ENCODE data around the gene NOD2. TPM values are rescaled to one million over a fixed set of nuclear protein-coding genes. Genes with fewer than 3 reads are reported as not detected.

The NOD2 gene
- total and polyA plus RNA-seq, 2 experiments from 2014 or later = not detected

DNA sequence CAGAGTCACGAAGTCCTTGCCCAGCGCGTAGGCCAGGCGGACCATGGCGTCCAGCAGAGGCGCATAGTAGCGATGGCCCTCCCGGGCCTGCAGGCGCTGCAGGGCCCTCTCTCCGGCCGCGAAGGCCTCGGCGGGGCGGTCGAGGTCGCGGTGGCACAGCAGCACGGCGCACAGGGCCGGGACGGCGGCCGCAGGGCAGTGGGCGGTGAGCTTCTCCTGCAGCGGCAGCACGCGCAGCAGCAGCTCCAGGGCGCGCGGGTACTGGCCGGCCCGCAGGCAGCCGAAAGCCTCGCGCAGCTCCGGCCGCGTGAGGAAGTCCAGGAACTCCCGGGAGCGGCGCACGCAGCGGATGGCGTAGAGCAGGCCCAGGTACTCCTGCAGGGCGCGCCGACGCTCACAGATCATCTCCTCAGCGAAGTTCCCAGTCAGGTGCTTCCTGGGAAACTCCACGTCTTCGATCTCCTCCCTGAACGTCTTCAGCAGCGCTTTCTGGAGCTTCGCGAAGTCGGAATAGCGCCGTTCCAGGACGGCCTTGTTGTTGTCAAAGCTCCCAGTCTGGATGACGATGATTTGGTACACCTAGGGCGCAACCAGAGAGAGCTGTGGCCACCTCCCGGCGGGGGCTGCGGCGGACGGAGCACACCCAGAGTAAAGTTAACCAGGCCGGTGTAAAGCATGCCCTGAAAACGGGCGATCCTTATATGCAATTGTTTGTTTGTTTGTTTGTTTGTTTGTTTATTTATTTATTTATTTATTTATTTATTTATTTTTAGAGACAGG lies 19.7 kb upstream of the NOD2 start:
- in situ Hi-C loops (cut with MboI) = no loop called here
- H3K9me3 ChIP-seq (ENCODE audit: low read depth) = no peaks in the 10 kb centered on the region
- no peak overlapping the region for H3K4me2 ChIP-seq (ENCODE audit: unreplicated experiment)
- H2AFZ ChIP-seq = no peak overlapping the region
- no peak overlapping the region for H3K4me3 ChIP-seq
- H3K4me1 ChIP-seq (ENCODE audit: insufficient read depth) = no peaks in the 10 kb centered on the region
- no peak overlapping the region for H3K27ac ChIP-seq
- no peaks in the 10 kb centered on the region for H3F3A ChIP-seq (ENCODE audit: insufficient read depth)
- no peaks in the 10 kb centered on the region for H3K9me2 ChIP-seq (ENCODE audit: insufficient read depth)
- H3K9ac ChIP-seq = no peak overlapping the region
- DNase-seq = no peak
- TF ChIP-seq EZH2phosphoT487 (IDR thresholded peaks at IDR 0.05; ENCODE audit: insufficient read depth, low read depth) (no peak), EZH2 (IDR thresholded peaks at IDR 0.05; ENCODE audit: insufficient read depth, poor library complexity, severe bottlenecking) (no peak)
- no peaks in the 10 kb centered on the region for H3K36me3 ChIP-seq (ENCODE audit: low read depth)
- no peaks in the 10 kb centered on the region for H3K79me2 ChIP-seq (ENCODE audit: insufficient read depth)
- H4K20me1 ChIP-seq (ENCODE audit: insufficient read depth) = no peaks in the 10 kb centered on the region
- no peaks in the 10 kb centered on the region for H3K27me3 ChIP-seq (replicated peaks; ENCODE audit: insufficient read depth)
- 67 to 69% methylated on average over 66 of the region's 70 CpGs for WGBS, 2 experiments (ENCODE audit: low coverage in 1 of 2, low lambda C conversion rate in 2 of 2, missing lambda C conversion rate in 2 of 2)

DNA sequence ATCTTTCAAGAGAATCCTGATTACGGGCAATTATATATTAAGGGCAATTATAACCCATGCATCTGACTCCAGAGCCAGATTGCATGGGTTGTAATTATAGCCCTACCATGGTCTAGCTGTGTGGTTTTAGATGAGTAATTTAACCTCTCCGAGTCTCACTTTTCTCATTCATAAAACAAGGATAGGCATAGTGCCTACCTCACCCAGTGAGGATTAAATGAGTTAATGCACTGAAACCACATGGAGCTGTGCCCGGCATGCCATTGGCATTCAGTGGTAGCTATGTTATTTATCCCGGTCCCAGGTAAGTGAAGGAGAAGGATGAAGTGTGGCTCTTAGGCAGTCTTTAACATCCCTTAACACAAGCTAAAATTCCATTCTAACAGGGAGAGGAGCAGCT lies 18.6 kb upstream of the NOD2 start:
- Histone ChIP-seq H3K79me2 (ENCODE audit: insufficient read depth) (no peaks in the 10 kb centered on the region), H3K4me1 (ENCODE audit: insufficient read depth) (no peaks in the 10 kb centered on the region), H3K36me3 (ENCODE audit: low read depth) (no peaks in the 10 kb centered on the region), H3K9ac (no peak overlapping the region), H3K4me3 (no peak overlapping the region), H3K9me2 (ENCODE audit: insufficient read depth) (no peaks in the 10 kb centered on the region), H3K4me2 (ENCODE audit: unreplicated experiment) (no peak overlapping the region), H4K20me1 (ENCODE audit: insufficient read depth) (no peaks in the 10 kb centered on the region), H3K9me3 (ENCODE audit: low read depth) (no peaks in the 10 kb centered on the region), H3K27ac (no peak overlapping the region), H3K27me3 (replicated peaks; ENCODE audit: insufficient read depth) (no peaks in the 10 kb centered on the region), H2AFZ (no peak overlapping the region), H3F3A (ENCODE audit: insufficient read depth) (no peaks in the 10 kb centered on the region)
- DNase-seq = no peak
- 65 to 72% methylated on average over 4 of the region's 4 CpGs for WGBS, 2 experiments (ENCODE audit: low coverage in 1 of 2, low lambda C conversion rate in 2 of 2, missing lambda C conversion rate in 2 of 2)
- no peak for TF ChIP-seq EZH2 (IDR thresholded peaks at IDR 0.05; ENCODE audit: insufficient read depth, poor library complexity, severe bottlenecking)
- no peak for TF ChIP-seq EZH2phosphoT487 (IDR thresholded peaks at IDR 0.05; ENCODE audit: insufficient read depth, low read depth)
- in situ Hi-C loops (cut with MboI) = no loop called here

- H4K20me1 ChIP-seq (ENCODE audit: insufficient read depth) = no peaks in the 10 kb centered on the region
- H3K4me1 ChIP-seq (ENCODE audit: insufficient read depth) = no peaks in the 10 kb centered on the region
- WGBS, 2 experiments (ENCODE audit: low coverage in 1 of 2, low lambda C conversion rate in 2 of 2, missing lambda C conversion rate in 2 of 2) = 70 to 71% methylated on average over 23 of the region's 23 CpGs
- no peaks in the 10 kb centered on the region for H3K27me3 ChIP-seq (replicated peaks; ENCODE audit: insufficient read depth)
- no peaks in the 10 kb centered on the region for H3K9me3 ChIP-seq (ENCODE audit: low read depth)
- no peak overlapping the region for H3K4me2 ChIP-seq (ENCODE audit: unreplicated experiment)
- no peaks in the 10 kb centered on the region for H3F3A ChIP-seq (ENCODE audit: insufficient read depth)
- H2AFZ ChIP-seq = no peak overlapping the region
- H3K27ac ChIP-seq = no peak overlapping the region
- H3K4me3 ChIP-seq = no peak overlapping the region
- no peak for DNase-seq
- in situ Hi-C loops (cut with MboI) = no loop called here
- H3K79me2 ChIP-seq (ENCODE audit: insufficient read depth) = no peaks in the 10 kb centered on the region
- H3K9ac ChIP-seq = no peak overlapping the region
- TF ChIP-seq EZH2phosphoT487 (IDR thresholded peaks at IDR 0.05; ENCODE audit: insufficient read depth, low read depth) (no peak), EZH2 (IDR thresholded peaks at IDR 0.05; ENCODE audit: insufficient read depth, poor library complexity, severe bottlenecking) (no peak)
- no peaks in the 10 kb centered on the region for H3K9me2 ChIP-seq (ENCODE audit: insufficient read depth)
- no peaks in the 10 kb centered on the region for H3K36me3 ChIP-seq (ENCODE audit: low read depth)
Measured at GRCh38 chr16:50675686-50676610, 17.5 kb upstream of the NOD2 start.

DNA sequence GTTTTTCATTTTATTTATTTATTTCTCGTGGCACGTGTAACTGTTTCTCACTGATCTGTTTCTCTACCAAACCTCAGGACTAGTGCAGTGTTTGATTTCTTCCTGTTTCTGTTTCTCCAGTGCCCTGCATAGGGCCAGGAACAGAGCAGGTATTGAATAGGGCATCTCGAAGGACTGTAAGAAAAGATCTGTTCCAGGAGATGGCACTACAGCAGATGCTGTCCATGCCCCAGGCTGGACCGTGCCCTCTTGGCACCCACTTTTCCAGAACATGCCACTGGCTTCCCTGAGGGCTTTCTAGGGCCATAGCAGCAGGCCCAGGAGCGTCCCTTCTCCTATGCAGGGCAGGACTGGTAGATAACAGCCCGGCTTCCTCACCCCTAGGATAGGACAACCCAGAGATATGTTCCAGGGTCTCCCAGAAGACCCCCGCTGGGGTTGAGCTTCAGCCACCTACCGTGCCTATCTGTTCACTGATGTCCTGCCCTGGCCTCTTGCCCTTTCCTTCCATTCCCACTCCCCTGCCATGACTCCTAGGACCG lies 16.7 kb upstream of the NOD2 start:
- Histone ChIP-seq H4K20me1 (ENCODE audit: insufficient read depth) (no peaks in the 10 kb centered on the region), H3K4me1 (ENCODE audit: insufficient read depth) (no peaks in the 10 kb centered on the region), H3K9ac (no peak overlapping the region), H3K79me2 (ENCODE audit: insufficient read depth) (no peaks in the 10 kb centered on the region), H3K4me2 (ENCODE audit: unreplicated experiment) (no peak overlapping the region), H3K9me2 (ENCODE audit: insufficient read depth) (no peaks in the 10 kb centered on the region), H3K4me3 (no peak overlapping the region), H2AFZ (no peak overlapping the region), H3K27me3 (replicated peaks; ENCODE audit: insufficient read depth) (no peaks in the 10 kb centered on the region), H3K27ac (no peak overlapping the region), H3K36me3 (ENCODE audit: low read depth) (no peaks in the 10 kb centered on the region), H3K9me3 (ENCODE audit: low read depth) (no peaks in the 10 kb centered on the region), H3F3A (ENCODE audit: insufficient read depth) (no peaks in the 10 kb centered on the region)
- in situ Hi-C loops (cut with MboI) = no loop called here
- WGBS, 2 experiments (ENCODE audit: low coverage in 1 of 2, low lambda C conversion rate in 2 of 2, missing lambda C conversion rate in 2 of 2) = 56 to 72% methylated on average over 7 to 9 of the region's 9 CpGs
- DNase-seq = no peak
- TF ChIP-seq EZH2phosphoT487 (IDR thresholded peaks at IDR 0.05; ENCODE audit: insufficient read depth, low read depth) = no peak
- no peak for TF ChIP-seq EZH2 (IDR thresholded peaks at IDR 0.05; ENCODE audit: insufficient read depth, poor library complexity, severe bottlenecking)
